ENCODE measurements around the gene CDKN1B. TPM values are rescaled to one million over a fixed set of nuclear protein-coding genes. Genes with fewer than 3 reads are reported as not detected.

Gene CDKN1B
- total and polyA plus RNA-seq, 11 donors, result 19.0 to 44.9 (median 34.3) TPM

DNA sequence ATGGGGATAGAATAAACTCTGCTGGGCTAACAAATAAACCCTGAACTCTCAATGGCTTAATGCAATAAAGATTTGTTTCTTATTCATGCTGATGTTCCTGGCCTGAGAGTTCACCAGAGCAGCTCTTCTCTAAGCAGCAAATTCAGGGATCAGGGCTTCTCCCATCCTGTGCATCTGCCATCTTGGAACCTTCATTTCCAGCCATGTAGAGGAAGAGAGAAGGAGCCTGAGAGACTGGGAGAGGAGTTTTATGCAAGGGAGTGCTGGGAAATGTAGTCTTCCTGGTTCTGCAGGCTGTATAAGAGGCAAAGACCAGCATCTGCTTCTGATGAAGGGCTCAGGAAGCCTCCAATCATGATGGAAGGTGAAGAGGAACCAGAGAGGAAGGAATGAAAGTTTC is 47.7 kb downstream of the CDKN1B start:
- TF ChIP-seq, protein P1, sequence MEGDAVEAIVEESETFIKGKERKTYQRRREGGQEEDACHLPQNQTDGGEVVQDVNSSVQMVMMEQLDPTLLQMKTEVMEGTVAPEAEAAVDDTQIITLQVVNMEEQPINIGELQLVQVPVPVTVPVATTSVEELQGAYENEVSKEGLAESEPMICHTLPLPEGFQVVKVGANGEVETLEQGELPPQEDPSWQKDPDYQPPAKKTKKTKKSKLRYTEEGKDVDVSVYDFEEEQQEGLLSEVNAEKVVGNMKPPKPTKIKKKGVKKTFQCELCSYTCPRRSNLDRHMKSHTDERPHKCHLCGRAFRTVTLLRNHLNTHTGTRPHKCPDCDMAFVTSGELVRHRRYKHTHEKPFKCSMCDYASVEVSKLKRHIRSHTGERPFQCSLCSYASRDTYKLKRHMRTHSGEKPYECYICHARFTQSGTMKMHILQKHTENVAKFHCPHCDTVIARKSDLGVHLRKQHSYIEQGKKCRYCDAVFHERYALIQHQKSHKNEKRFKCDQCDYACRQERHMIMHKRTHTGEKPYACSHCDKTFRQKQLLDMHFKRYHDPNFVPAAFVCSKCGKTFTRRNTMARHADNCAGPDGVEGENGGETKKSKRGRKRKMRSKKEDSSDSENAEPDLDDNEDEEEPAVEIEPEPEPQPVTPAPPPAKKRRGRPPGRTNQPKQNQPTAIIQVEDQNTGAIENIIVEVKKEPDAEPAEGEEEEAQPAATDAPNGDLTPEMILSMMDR (IDR thresholded peaks at IDR 0.05), result no peak
- TF ChIP-seq POLR2A (IDR thresholded peaks at IDR 0.05), result no peak
- no peak for ATAC-seq
- intact Hi-C loops (cut with DNase I), result no loop called here

DNA sequence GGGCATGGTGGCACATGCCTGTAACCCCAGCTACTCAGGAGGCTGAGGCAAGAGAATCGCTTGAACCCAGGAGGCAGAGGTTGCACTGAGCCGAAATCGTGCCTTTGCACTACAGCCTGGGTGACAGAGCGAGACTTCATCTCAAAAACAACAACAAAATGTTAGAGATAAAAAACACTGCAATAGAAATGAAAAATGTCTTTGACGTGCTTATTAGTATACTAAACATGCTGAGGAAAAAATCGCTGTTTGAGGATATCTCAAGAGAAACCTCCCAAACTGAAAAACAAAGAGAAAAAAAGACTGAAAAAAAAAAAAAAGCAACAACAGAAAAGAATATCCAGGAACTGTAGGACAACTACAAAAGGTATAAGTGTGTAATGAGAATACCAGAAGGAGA is 53.1 kb downstream of the CDKN1B start:
- WGBS, 4 donors, result 93 to 98% (median 97%) methylated on average over 6 of the region's 6 CpGs

More for the DNA sequence above, 47.7 kb downstream of the CDKN1B start:
- Histone ChIP-seq H3K36me3 (no peaks in the 10 kb centered on the region), H3K9me3 (peaks cover 0 to 6% (median 0%) of the 10 kb centered on the region in 12 donors), H3K27me3 (no peaks in the 10 kb centered on the region), H3K27ac (no peak overlapping the region), H3K4me1 (no peaks in the 10 kb centered on the region), H3K4me3 (no peak overlapping the region)
- no peak for DNase-seq

More for the DNA sequence above, 53.1 kb downstream of the CDKN1B start:
- intact Hi-C loops (cut with DNase I), result no loop called here
- no peaks in the 10 kb centered on the region for H3K36me3 ChIP-seq
- ATAC-seq (no peak), DNase-seq (no peak)
- no peak for TF ChIP-seq POLR2A (IDR thresholded peaks at IDR 0.05)
- TF ChIP-seq, protein P1 (IDR thresholded peaks at IDR 0.05), result no peak
- no peaks in the 10 kb centered on the region for H3K4me1 ChIP-seq
- no peaks in the 10 kb centered on the region for H3K27me3 ChIP-seq
- H3K9me3 ChIP-seq, result peaks cover 0 to 20% (median 0%) of the 10 kb centered on the region in 12 donors
- H3K27ac ChIP-seq, result no peak overlapping the region
- H3K4me3 ChIP-seq, result no peak overlapping the region

MicroRNAs within 50 kb of the gene (microRNA counts, 767-probe panel; counts per million panel counts)
- 0 to 71.6 counts per million in 2 donors for microRNA hsa-miR-613

Small RNAs within 50 kb of the gene (microRNA-seq; reads per million reads assigned to microRNA genes)
- 0 reads per million in 4 donors for gene MIR613

Other genes with a start within 250 kb of the CDKN1B start
- gene DUSP16, start 154.5 kb upstream of the CDKN1B start, total RNA-seq, result 10 to 100 TPM in 8 of 9 donors, 1 to 10 TPM in 1; 9.7 to 24.7 (median 15.5) TPM
- 10 to 100 TPM in 1 of 2 donors, 1 to 10 TPM in 1; 2.5 to 10.4 TPM for gene DUSP16, start 154.5 kb upstream of the CDKN1B start, polyA plus RNA-seq
- gene CREBL2, start 105.5 kb upstream of the CDKN1B start, total RNA-seq, result 10 to 100 TPM; 15.5 to 30.0 (median 19.9) TPM
- gene CREBL2, start 105.5 kb upstream of the CDKN1B start, polyA plus RNA-seq, result 10 to 100 TPM in 1 of 2 donors, 1 to 10 TPM in 1; 8.8 to 15.6 TPM
- gene GPR19, start 21.2 kb upstream of the CDKN1B start, total RNA-seq, result under 1 TPM in 1 of 9 donors, not detected in 8; 0.61 TPM
- under 1 TPM in 1 of 2 donors, not detected in 1; 0.04 TPM for gene GPR19, start 21.2 kb upstream of the CDKN1B start, polyA plus RNA-seq
- gene APOLD1, start 68.3 kb downstream of the CDKN1B start, total RNA-seq, result 10 to 100 TPM in 8 of 9 donors, 1 to 10 TPM in 1; 7.8 to 45.0 (median 15.2) TPM
- 10 to 100 TPM in 1 of 2 donors, 1 to 10 TPM in 1; 7.1 to 24.6 TPM for gene APOLD1, start 68.3 kb downstream of the CDKN1B start, polyA plus RNA-seq
- gene DDX47, start 96.0 kb downstream of the CDKN1B start, total RNA-seq, result 10 to 100 TPM; 23.9 to 38.2 (median 27.1) TPM
- 10 to 100 TPM; 13.7 to 34.0 TPM for gene DDX47, start 96.0 kb downstream of the CDKN1B start, polyA plus RNA-seq
- 1 to 10 TPM in 6 of 9 donors, under 1 TPM in 3; 0.27 to 5.3 (median 1.3) TPM for gene GPRC5A, start 174.2 kb downstream of the CDKN1B start, total RNA-seq
- gene GPRC5A, start 174.2 kb downstream of the CDKN1B start, polyA plus RNA-seq, result under 1 TPM; 0.40 to 0.61 TPM
- gene GPRC5D, start 234.8 kb downstream of the CDKN1B start, total RNA-seq, result not detected
- under 1 TPM in 1 of 2 donors, not detected in 1; 0.11 TPM for gene GPRC5D, start 234.8 kb downstream of the CDKN1B start, polyA plus RNA-seq

All from heart left ventricle (tissue), 16 donors.